ENCODE data around the gene FAXC. TPM values are rescaled to one million over a fixed set of nuclear protein-coding genes. Genes with fewer than 3 reads are reported as not detected.

The FAXC gene
- polyA plus RNA-seq, 1 of the 3 experiments (the other 2 are of a cell fraction), result 9.0 TPM

DNA sequence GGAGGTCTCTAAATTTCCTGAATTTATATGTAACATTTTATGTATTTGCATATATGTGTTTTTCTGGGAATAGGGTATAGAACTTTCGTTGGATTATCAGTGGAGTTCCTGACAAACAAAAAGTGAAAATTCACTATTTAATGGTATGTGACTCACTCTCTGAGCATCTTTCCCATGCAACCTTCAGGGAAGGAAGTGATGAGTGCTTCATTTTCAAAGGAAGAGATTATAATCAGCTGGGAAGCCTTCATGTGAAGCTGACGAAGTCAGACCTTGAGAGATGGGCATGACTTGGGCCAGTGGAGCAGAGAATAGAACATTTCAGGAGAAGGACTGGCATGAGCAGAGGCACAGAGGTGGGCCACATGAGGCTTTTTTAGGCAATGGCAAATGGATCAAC, 72.7 kb downstream of the FAXC start:
- Histone ChIP-seq H2AFZ (ENCODE audit: low read depth) (no peak overlapping the region), H3K9me2 (no peaks in the 10 kb centered on the region), H3K9me3 (no peaks in the 10 kb centered on the region), H3K36me3 (replicated peaks in 1 of 2; ENCODE audit: control insufficient read depth in 1 of 2, insufficient read depth in 2 of 2, low read length in 1 of 2) (peaks cover 0 to 19% of the 10 kb centered on the region in 2 experiments), H3K4me1 (ENCODE audit: control insufficient read depth in 1 of 2, insufficient read depth in 2 of 2, low read depth in 1 of 2, low read length in 1 of 2) (no peaks in the 10 kb centered on the region), H3K9ac (no peak overlapping the region), H3K79me2 (ENCODE audit: insufficient read depth) (no peaks in the 10 kb centered on the region), H3K27ac (ENCODE audit: low read depth in 2 of 2, low read length in 1 of 2) (no peak overlapping the region), H3F3A (replicated peaks; ENCODE audit: insufficient read depth) (no peaks in the 10 kb centered on the region), H3K27me3 (ENCODE audit: insufficient read depth) (no peaks in the 10 kb centered on the region), H4K20me1 (ENCODE audit: insufficient read depth) (no peaks in the 10 kb centered on the region), H3K4me3 (ENCODE audit: low read depth in 2 of 2, low read length in 1 of 2) (no peak overlapping the region), H3K4me2 (no peak overlapping the region)
- CTCF ChIA-PET, result no interaction called here
- no peak for TF ChIP-seq MXI1 (IDR thresholded peaks at IDR 0.05; ENCODE audit: low read depth, low read length)
- no peak for TF ChIP-seq NRF1 (IDR thresholded peaks at IDR 0.05; ENCODE audit: low read depth, low read length)
- TF ChIP-seq USF2 (IDR thresholded peaks at IDR 0.05; ENCODE audit: borderline replicate concordance, low read depth, low read length), result no peak
- no peak for DNase-seq
- WGBS (ENCODE audit: low lambda C conversion rate), result 62% methylated on average over 2 of the region's 2 CpGs
- POLR2A ChIA-PET, result no interaction called here

GRCh38 chr6:99270826-99271225, 78.6 kb downstream of the FAXC start:
- no peak overlapping the region for H3K27ac ChIP-seq (ENCODE audit: low read depth in 2 of 2, low read length in 1 of 2)
- no peaks in the 10 kb centered on the region for H3K9me2 ChIP-seq
- H3F3A ChIP-seq (replicated peaks; ENCODE audit: insufficient read depth), result no peaks in the 10 kb centered on the region
- H3K79me2 ChIP-seq (ENCODE audit: insufficient read depth), result no peaks in the 10 kb centered on the region
- POLR2A ChIA-PET, result no interaction called here
- no peaks in the 10 kb centered on the region for H3K4me1 ChIP-seq (ENCODE audit: control insufficient read depth in 1 of 2, insufficient read depth in 2 of 2, low read depth in 1 of 2, low read length in 1 of 2)
- no peak overlapping the region for H3K4me2 ChIP-seq
- WGBS (ENCODE audit: low lambda C conversion rate), result 45% methylated on average over 7 of the region's 7 CpGs
- no peaks in the 10 kb centered on the region for H3K27me3 ChIP-seq (ENCODE audit: insufficient read depth)
- no peak overlapping the region for H3K4me3 ChIP-seq (ENCODE audit: low read depth in 2 of 2, low read length in 1 of 2)
- no peaks in the 10 kb centered on the region for H4K20me1 ChIP-seq (ENCODE audit: insufficient read depth)
- no peak overlapping the region for H3K9ac ChIP-seq
- no peak for DNase-seq
- TF ChIP-seq RAD21 (IDR thresholded peaks at IDR 0.05; ENCODE audit: low read length) (no peak), USF1 (IDR thresholded peaks at IDR 0.05; ENCODE audit: borderline replicate concordance, low read depth) (no peak), MAX (IDR thresholded peaks at IDR 0.05; ENCODE audit: low read depth) (no peak), RCOR1 (IDR thresholded peaks at IDR 0.05; ENCODE audit: low read length) (no peak), SIN3A (IDR thresholded peaks at IDR 0.05; ENCODE audit: borderline replicate concordance, low read depth, low read length) (no peak), JUND (IDR thresholded peaks at IDR 0.05) (no peak)
- H2AFZ ChIP-seq (ENCODE audit: low read depth), result no peak overlapping the region
- no peaks in the 10 kb centered on the region for H3K36me3 ChIP-seq (replicated peaks in 1 of 2; ENCODE audit: control insufficient read depth in 1 of 2, insufficient read depth in 2 of 2, low read length in 1 of 2)
- CTCF ChIA-PET, result no interaction called here
- no peaks in the 10 kb centered on the region for H3K9me3 ChIP-seq

- Histone ChIP-seq H3K4me3 (ENCODE audit: low read depth in 2 of 2, low read length in 1 of 2) (no peak overlapping the region), H3K36me3 (replicated peaks in 1 of 2; ENCODE audit: control insufficient read depth in 1 of 2, insufficient read depth in 2 of 2, low read length in 1 of 2) (no peaks in the 10 kb centered on the region), H4K20me1 (ENCODE audit: insufficient read depth) (no peaks in the 10 kb centered on the region), H3K9me3 (no peaks in the 10 kb centered on the region), H3K4me2 (no peak overlapping the region), H3F3A (replicated peaks; ENCODE audit: insufficient read depth) (no peaks in the 10 kb centered on the region), H3K9ac (no peak overlapping the region), H3K4me1 (ENCODE audit: control insufficient read depth in 1 of 2, insufficient read depth in 2 of 2, low read depth in 1 of 2, low read length in 1 of 2) (no peaks in the 10 kb centered on the region), H3K27me3 (ENCODE audit: insufficient read depth) (no peaks in the 10 kb centered on the region), H3K27ac (ENCODE audit: low read depth in 2 of 2, low read length in 1 of 2) (no peak overlapping the region), H2AFZ (ENCODE audit: low read depth) (no peak overlapping the region), H3K9me2 (no peaks in the 10 kb centered on the region), H3K79me2 (ENCODE audit: insufficient read depth) (no peaks in the 10 kb centered on the region)
- DNase-seq, result no peak
- POLR2A ChIA-PET, result no interaction called here
- 60% methylated on average over 2 of the region's 2 CpGs for WGBS (ENCODE audit: low lambda C conversion rate)
- CTCF ChIA-PET, result no interaction called here
- TF ChIP-seq, protein P1, sequence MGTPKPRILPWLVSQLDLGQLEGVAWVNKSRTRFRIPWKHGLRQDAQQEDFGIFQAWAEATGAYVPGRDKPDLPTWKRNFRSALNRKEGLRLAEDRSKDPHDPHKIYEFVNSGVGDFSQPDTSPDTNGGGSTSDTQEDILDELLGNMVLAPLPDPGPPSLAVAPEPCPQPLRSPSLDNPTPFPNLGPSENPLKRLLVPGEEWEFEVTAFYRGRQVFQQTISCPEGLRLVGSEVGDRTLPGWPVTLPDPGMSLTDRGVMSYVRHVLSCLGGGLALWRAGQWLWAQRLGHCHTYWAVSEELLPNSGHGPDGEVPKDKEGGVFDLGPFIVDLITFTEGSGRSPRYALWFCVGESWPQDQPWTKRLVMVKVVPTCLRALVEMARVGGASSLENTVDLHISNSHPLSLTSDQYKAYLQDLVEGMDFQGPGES (IDR thresholded peaks at IDR 0.05; ENCODE audit: low read depth, low read length), result no peak
- no peak for TF ChIP-seq FOXJ3 (CRISPR knock-in tag; IDR thresholded peaks at IDR 0.05)
- TF ChIP-seq RCOR1 (IDR thresholded peaks at IDR 0.05; ENCODE audit: low read length), result no peak
- no peak for TF ChIP-seq RAD21 (IDR thresholded peaks at IDR 0.05; ENCODE audit: low read length)
- TF ChIP-seq, protein P2, sequence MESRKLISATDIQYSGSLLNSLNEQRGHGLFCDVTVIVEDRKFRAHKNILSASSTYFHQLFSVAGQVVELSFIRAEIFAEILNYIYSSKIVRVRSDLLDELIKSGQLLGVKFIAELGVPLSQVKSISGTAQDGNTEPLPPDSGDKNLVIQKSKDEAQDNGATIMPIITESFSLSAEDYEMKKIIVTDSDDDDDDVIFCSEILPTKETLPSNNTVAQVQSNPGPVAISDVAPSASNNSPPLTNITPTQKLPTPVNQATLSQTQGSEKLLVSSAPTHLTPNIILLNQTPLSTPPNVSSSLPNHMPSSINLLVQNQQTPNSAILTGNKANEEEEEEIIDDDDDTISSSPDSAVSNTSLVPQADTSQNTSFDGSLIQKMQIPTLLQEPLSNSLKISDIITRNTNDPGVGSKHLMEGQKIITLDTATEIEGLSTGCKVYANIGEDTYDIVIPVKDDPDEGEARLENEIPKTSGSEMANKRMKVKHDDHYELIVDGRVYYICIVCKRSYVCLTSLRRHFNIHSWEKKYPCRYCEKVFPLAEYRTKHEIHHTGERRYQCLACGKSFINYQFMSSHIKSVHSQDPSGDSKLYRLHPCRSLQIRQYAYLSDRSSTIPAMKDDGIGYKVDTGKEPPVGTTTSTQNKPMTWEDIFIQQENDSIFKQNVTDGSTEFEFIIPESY (IDR thresholded peaks at IDR 0.05; ENCODE audit: borderline replicate concordance, low read depth), result no peak
- no peak for TF ChIP-seq NFIC (IDR thresholded peaks at IDR 0.05; ENCODE audit: borderline replicate concordance)
- TF ChIP-seq EZH2phosphoT487 (IDR thresholded peaks at IDR 0.05; ENCODE audit: borderline replicate concordance, low read depth), result no peak
- no peak for TF ChIP-seq ELF1 (IDR thresholded peaks at IDR 0.05)
- no peak for TF ChIP-seq FOSL2 (IDR thresholded peaks at IDR 0.05; ENCODE audit: borderline replicate concordance, low read depth)
- TF ChIP-seq POLR2AphosphoS5 (IDR thresholded peaks at IDR 0.05; ENCODE audit: low read depth, low read length), result no peak
- no peak for TF ChIP-seq TAF1 (IDR thresholded peaks at IDR 0.05; ENCODE audit: borderline replicate concordance, low read depth, low read length)
Observed at GRCh38 chr6:99270030-99270429, 79.4 kb downstream of the FAXC start.

Measured in SK-N-SH (cell line).